H1 (cell line): ENCODE measurements around the gene ZNF730. TPM values are rescaled to one million over a fixed set of nuclear protein-coding genes. Genes with fewer than 3 reads are reported as not detected.

Experiments
- EGR1 ChIP-seq: IDR thresholded peaks from 2 replicates; pipeline ENCODE4 v1.6.1; 2011; ENCODE audit warnings: low read depth, low read length, borderline replicate concordance
- HDAC2 ChIP-seq, 2 experiments: fragments of 300-600 bp in 1 of 2; sonication (generic) in 1 of 2; IDR thresholded peaks; 2 replicates each; pipeline ENCODE4 v1.6.1; 2011 to 2012; ENCODE audit warnings: low read depth in 2 of 2, low read length in 2 of 2, mild to moderate bottlenecking in 2 of 2, moderate library complexity in 2 of 2, borderline replicate concordance in 1 of 2, inconsistent platforms in 1 of 2
- TBP ChIP-seq: IDR thresholded peaks from 2 replicates; pipeline ENCODE4 v1.6.1; 2011; ENCODE audit warnings: low read depth, low read length, improper control_type of control experiment
- TCF12 ChIP-seq: IDR thresholded peaks from 2 replicates; pipeline ENCODE4 v1.6.1; 2011; ENCODE audit warnings: low read depth, mild to moderate bottlenecking, low read length
- polyA plus RNA-seq, 7 experiments: library from polyadenylated mRNA; depleted of rRNA in 3 of 7; stranded (reverse) in 5 of 7; unstranded in 2 of 7; fragments of >200 nt in 5 of 7; fragments of 200-250 nt in 2 of 7; gene quantifications; 1 replicate in 5 of 7; 2 replicates in 1 of 7; 4 replicates in 1 of 7; pipeline versions ENCODE4 v1.2.1 to v1.2.3, GENCODE V29; 2011 to 2013; ENCODE audit warnings: missing spikeins in 2 of 7, mixed read lengths in 2 of 7
- total RNA-seq: library from RNA; stranded (reverse); fragmentation: NEBNext Ultra II Directional; extraction: Animal tissue kit (Norgen Biotek cat#: 25700); gene quantifications from 2 replicates; pipeline ENCODE4 v1.2.1, GENCODE V29; 2021

ZNF730 gene
- total and polyA plus RNA-seq, 2 of the 8 experiments (the other 6 are each of a cell fraction or from before 2014, with no cell fraction given), result 7.0 to 29.4 TPM

GRCh38 chr19:23098988-23099387, 17.8 kb upstream of the ZNF730 start (continued):
- no peak for TF ChIP-seq TCF12
- no peak for TF ChIP-seq EGR1
- TF ChIP-seq TBP, result no peak
- no peak for TF ChIP-seq HDAC2 (IDR thresholded peaks at IDR 0.05; ENCODE audit: borderline replicate concordance in 1 of 2, low read depth in 2 of 2, low read length in 2 of 2)
